ENCODE data around the gene MARK1. TPM values are rescaled to one million over a fixed set of nuclear protein-coding genes. Genes with fewer than 3 reads are reported as not detected.

Gene MARK1
- total and polyA plus RNA-seq, 9 of the 15 experiments (the other 6 are each of a cell fraction or from before 2014, with no cell fraction given) = not detected

DNA sequence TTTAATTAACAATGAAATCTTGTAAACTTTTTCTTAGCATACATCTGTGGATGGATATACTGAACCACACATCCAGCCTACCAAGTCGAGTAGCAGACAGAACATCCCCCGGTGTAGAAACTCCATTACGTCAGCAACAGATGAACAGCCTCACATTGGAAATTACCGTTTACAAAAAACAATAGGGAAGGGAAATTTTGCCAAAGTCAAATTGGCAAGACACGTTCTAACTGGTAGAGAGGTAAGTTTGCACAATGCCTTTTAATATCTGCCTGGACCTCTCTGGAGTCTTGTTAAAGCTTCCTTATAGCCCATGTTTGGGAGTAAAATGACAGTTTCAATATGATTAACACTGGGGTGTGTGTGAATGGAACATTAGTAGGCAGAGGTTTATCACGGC lies 51.4 kb downstream of the MARK1 start:
- no peaks in the 10 kb centered on the region for H3K36me3 ChIP-seq (ENCODE audit: control insufficient read depth, insufficient read depth, low read length)
- H3K4me2 ChIP-seq (ENCODE audit: insufficient read depth, low read length) = no peak overlapping the region
- in situ Hi-C loops (cut with MboI) = no loop called here
- H3K4me3 ChIP-seq = no peak overlapping the region
- no peak overlapping the region for H2AFZ ChIP-seq (ENCODE audit: low read depth, low read length)
- no peaks in the 10 kb centered on the region for H3K79me2 ChIP-seq (ENCODE audit: control insufficient read depth, insufficient read depth, low read length)
- 2% methylated on average over 6 of the region's 6 CpGs for WGBS (ENCODE audit: insufficient coverage, low coverage, missing lambda C conversion rate)
- intact Hi-C loops (cut with micrococcal nuclease) = no loop called here
- no peaks in the 10 kb centered on the region for H3K9me3 ChIP-seq (replicated peaks; ENCODE audit: control insufficient read depth, insufficient read depth, low read depth, low read length)
- ChIA-PET POLR2A (no interaction called here), CTCF (ENCODE audit: low intra/inter-chr PET ratio) (no interaction called here)
- no peaks in the 10 kb centered on the region for H3K9me1 ChIP-seq (ENCODE audit: control insufficient read depth, insufficient read depth, low read length)
- ATAC-seq (no peak), FAIRE-seq (no peak), DNase-seq (ENCODE audit: extremely low read depth in 1 of 4, low spot score in 3 of 4) (no peak)
- no peak overlapping the region for H3K27ac ChIP-seq (ENCODE audit: extremely low read depth, low read depth, low read length)
- H3K4me1 ChIP-seq (replicated peaks in 1 of 2; ENCODE audit: control insufficient read depth in 2 of 2, insufficient read depth in 2 of 2, low read length in 2 of 2) = no peaks in the 10 kb centered on the region
- H3K9ac ChIP-seq (ENCODE audit: insufficient read depth in 1 of 2, low read depth in 2 of 2, low read length in 2 of 2) = no peak overlapping the region
- no TSS peak for BruUV-seq (replicated peaks)
- no peaks in the 10 kb centered on the region for H3K27me3 ChIP-seq (ENCODE audit: control insufficient read depth in 2 of 2, insufficient read depth in 2 of 2, low read length in 2 of 2)
- TF ChIP-seq BRD4 (IDR thresholded peaks at IDR 0.05) (no peak), POLR2A (conservative IDR thresholded peaks at IDR 0.05) (no peak), SP2 (IDR thresholded peaks at IDR 0.05; ENCODE audit: extremely low read depth, low read depth, low read length, poor library complexity, severe bottlenecking) (no peak), MYNN (IDR thresholded peaks at IDR 0.05) (no peak), MYNN (CRISPR knock-in tag; IDR thresholded peaks at IDR 0.05) (no peak), SMARCE1 (IDR thresholded peaks at IDR 0.05) (no peak), TAL1 (IDR thresholded peaks at IDR 0.05) (no peak), MED1 (CRISPR knock-in tag; IDR thresholded peaks at IDR 0.05; ENCODE audit: borderline replicate concordance) (no peak), CHD2 (IDR thresholded peaks at IDR 0.05; ENCODE audit: low read depth, low read length) (no peak), HIVEP1 (CRISPR knock-in tag; IDR thresholded peaks at IDR 0.05) (no peak)
- TF ChIP-seq, protein P1, sequence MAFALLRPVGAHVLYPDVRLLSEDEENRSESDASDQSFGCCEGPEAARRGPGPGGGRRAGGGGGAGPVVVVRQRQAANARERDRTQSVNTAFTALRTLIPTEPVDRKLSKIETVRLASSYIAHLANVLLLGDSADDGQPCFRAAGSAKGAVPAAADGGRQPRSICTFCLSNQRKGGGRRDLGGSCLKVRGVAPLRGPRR (CRISPR knock-in tag; IDR thresholded peaks at IDR 0.05) = no peak
- no peaks in the 10 kb centered on the region for H4K20me1 ChIP-seq (replicated peaks; ENCODE audit: control insufficient read depth, insufficient read depth, low read length)

Data from K562 (cell line).